ENCODE data around the gene CALHM2. TPM values are rescaled to one million over a fixed set of nuclear protein-coding genes. Genes with fewer than 3 reads are reported as not detected.

The CALHM2 gene
- polyA plus RNA-seq, 1 donor (not counting 4 experiments of a cell fraction or from before 2014, with no cell fraction given): 0.92 TPM

DNA sequence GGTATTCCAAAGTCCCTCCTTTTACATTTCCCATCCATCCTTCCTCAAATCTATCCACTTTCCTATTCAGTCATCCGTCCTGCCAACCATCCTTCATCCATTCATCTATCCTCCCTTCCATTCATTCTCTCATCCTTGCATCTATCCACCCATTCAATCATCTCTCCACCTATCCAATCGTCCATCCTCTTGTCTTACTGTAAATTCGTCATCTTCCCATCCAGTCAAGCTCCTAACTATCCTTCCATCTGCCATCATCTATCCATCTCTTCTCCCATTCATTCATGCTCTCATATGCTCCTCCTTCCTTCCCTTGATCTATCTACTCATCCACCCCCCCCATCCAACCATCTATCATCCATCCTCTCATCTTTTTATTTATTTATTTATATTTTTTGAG lies 21.9 kb upstream of the CALHM2 start:
- no peak overlapping the region for H3K27ac ChIP-seq (ENCODE audit: control insufficient read depth, insufficient read depth, low read length)
- no peak overlapping the region for H3K4me2 ChIP-seq (ENCODE audit: control insufficient read depth, extremely low read depth, insufficient read depth, low read depth, low read length)
- no peak overlapping the region for H3K9ac ChIP-seq (ENCODE audit: control insufficient read depth, extremely low read depth, insufficient read depth, low read length)
- H3K4me3 ChIP-seq (ENCODE audit: control insufficient read depth in 2 of 3, extremely low read depth in 1 of 3, insufficient read depth in 2 of 3, low read depth in 1 of 3, low read length in 3 of 3): no peak overlapping the region
- no peak overlapping the region for H2AFZ ChIP-seq (ENCODE audit: control insufficient read depth, low read length)
- DNase-seq (ENCODE audit: low read depth, low spot score): no peak
- dilution Hi-C loops (cut with MboI; ENCODE audit: extremely low pct_ligation_motif_present, low sequenced_read_pairs): no loop called here
- H3K36me3 ChIP-seq (ENCODE audit: control insufficient read depth in 2 of 2, extremely low read depth in 1 of 2, insufficient read depth in 2 of 2, low read length in 2 of 2): no peaks in the 10 kb centered on the region
- no peaks in the 10 kb centered on the region for H3K9me1 ChIP-seq (ENCODE audit: control insufficient read depth, extremely low read depth, insufficient read depth, low read length)
- H3K9me3 ChIP-seq (ENCODE audit: control insufficient read depth, low read depth, low read length): no peaks in the 10 kb centered on the region
- no peaks in the 10 kb centered on the region for H4K20me1 ChIP-seq (ENCODE audit: control insufficient read depth, extremely low read depth, insufficient read depth, low read length)
- H3K4me1 ChIP-seq (ENCODE audit: control insufficient read depth, extremely low read depth, insufficient read depth, low read length): peaks cover 5% of the 10 kb centered on the region
- TF ChIP-seq CTCF (optimal IDR thresholded peaks at IDR 0.05 in 1 of 3, IDR thresholded peaks at IDR 0.05 in 1 of 3, conservative IDR thresholded peaks at IDR 0.05 in 1 of 3; ENCODE audit: extremely low read depth in 1 of 3, insufficient read depth in 2 of 3, low read length in 3 of 3): no peak
- TF ChIP-seq EZH2 (IDR thresholded peaks at IDR 0.05; ENCODE audit: low read length): no peak
- no peak for FAIRE-seq
- H3K79me2 ChIP-seq (ENCODE audit: control insufficient read depth, insufficient read depth, low read length): no peaks in the 10 kb centered on the region
- H3K27me3 ChIP-seq (ENCODE audit: control insufficient read depth, extremely low read depth, insufficient read depth, low read length): no peaks in the 10 kb centered on the region

- no peaks in the 10 kb centered on the region for H3K36me3 ChIP-seq (ENCODE audit: control insufficient read depth in 2 of 2, extremely low read depth in 1 of 2, insufficient read depth in 2 of 2, low read length in 2 of 2)
- no peak overlapping the region for H2AFZ ChIP-seq (ENCODE audit: control insufficient read depth, low read length)
- no peak overlapping the region for H3K27ac ChIP-seq (ENCODE audit: control insufficient read depth, insufficient read depth, low read length)
- no peak overlapping the region for H3K4me2 ChIP-seq (ENCODE audit: control insufficient read depth, extremely low read depth, insufficient read depth, low read depth, low read length)
- H3K9me3 ChIP-seq (ENCODE audit: control insufficient read depth, low read depth, low read length): no peaks in the 10 kb centered on the region
- no peak for FAIRE-seq
- dilution Hi-C loops (cut with MboI; ENCODE audit: extremely low pct_ligation_motif_present, low sequenced_read_pairs): no loop called here
- H4K20me1 ChIP-seq (ENCODE audit: control insufficient read depth, extremely low read depth, insufficient read depth, low read length): no peaks in the 10 kb centered on the region
- TF ChIP-seq EZH2 (IDR thresholded peaks at IDR 0.05; ENCODE audit: low read length) (no peak), CTCF (optimal IDR thresholded peaks at IDR 0.05 in 1 of 3, IDR thresholded peaks at IDR 0.05 in 1 of 3, conservative IDR thresholded peaks at IDR 0.05 in 1 of 3; ENCODE audit: extremely low read depth in 1 of 3, insufficient read depth in 2 of 3, low read length in 3 of 3) (no peak)
- H3K27me3 ChIP-seq (ENCODE audit: control insufficient read depth, extremely low read depth, insufficient read depth, low read length): peaks cover 2% of the 10 kb centered on the region
- H3K9ac ChIP-seq (ENCODE audit: control insufficient read depth, extremely low read depth, insufficient read depth, low read length): no peak overlapping the region
- H3K4me3 ChIP-seq (ENCODE audit: control insufficient read depth in 2 of 3, extremely low read depth in 1 of 3, insufficient read depth in 2 of 3, low read depth in 1 of 3, low read length in 3 of 3): no peak overlapping the region
- H3K9me1 ChIP-seq (ENCODE audit: control insufficient read depth, extremely low read depth, insufficient read depth, low read length): no peaks in the 10 kb centered on the region
- H3K79me2 ChIP-seq (ENCODE audit: control insufficient read depth, insufficient read depth, low read length): no peaks in the 10 kb centered on the region
- no peak for DNase-seq (ENCODE audit: low read depth, low spot score)
- H3K4me1 ChIP-seq (ENCODE audit: control insufficient read depth, extremely low read depth, insufficient read depth, low read length): peaks cover 3% of the 10 kb centered on the region
Observed at GRCh38 chr10:103473261-103473671, 21.1 kb upstream of the CALHM2 start.

Data from keratinocyte (primary cell).